Astrocyte of the cerebellum (primary cell): ENCODE results near the gene NLGN1.
"Not testable (repeated sequence)": the region's sequence is repeated elsewhere in the genome, so short reads cannot be mapped to it uniquely, and the experiment has no call there.

Experiments used
- DNase-seq: peaks from one replicate; pipeline ENCODE4 v3.0.0-alpha.2; 2011; ENCODE audit warnings: low read depth
- H3K4me3 ChIP-seq: 2 replicates; pipeline ENCODE4 v1.5.1; 2011; ENCODE audit warnings: mild to moderate bottlenecking, low read depth, low read length, moderate library complexity
- in situ Hi-C: cut with HindIII; loops from 2 replicates; pipeline ENCODE4 v1.10.0; 2017; ENCODE audit warnings: low sequenced_read_pairs
- TF ChIP-seq, protein P1 (sequence below): IDR thresholded peaks from 2 replicates; pipeline ENCODE4 v1.5.1; 2012; ENCODE audit warnings: low read length, low read depth, moderate library complexity, mild to moderate bottlenecking; ENCODE audit errors: missing control alignments

NLGN1 gene

DNA sequence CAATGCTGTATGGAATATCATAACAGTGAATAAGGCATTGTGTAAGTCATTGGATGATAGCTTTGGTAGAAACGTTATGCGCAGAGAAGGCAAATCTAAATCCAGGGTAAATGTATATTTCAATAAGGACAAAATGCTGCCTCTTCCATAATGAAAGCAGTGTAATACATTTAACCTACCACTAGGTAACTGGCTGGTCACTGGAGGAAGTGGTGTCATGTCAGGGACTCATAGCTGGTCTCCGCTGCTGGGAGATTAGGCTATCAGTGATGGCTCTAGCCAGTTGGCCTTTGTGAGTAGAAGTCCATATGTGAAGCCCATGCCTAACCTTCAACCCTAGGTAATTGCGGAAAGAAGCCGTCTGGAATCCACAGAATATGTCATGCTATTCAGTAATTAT, 140.9 kb downstream of the NLGN1 start:
- TF ChIP-seq, protein P1, sequence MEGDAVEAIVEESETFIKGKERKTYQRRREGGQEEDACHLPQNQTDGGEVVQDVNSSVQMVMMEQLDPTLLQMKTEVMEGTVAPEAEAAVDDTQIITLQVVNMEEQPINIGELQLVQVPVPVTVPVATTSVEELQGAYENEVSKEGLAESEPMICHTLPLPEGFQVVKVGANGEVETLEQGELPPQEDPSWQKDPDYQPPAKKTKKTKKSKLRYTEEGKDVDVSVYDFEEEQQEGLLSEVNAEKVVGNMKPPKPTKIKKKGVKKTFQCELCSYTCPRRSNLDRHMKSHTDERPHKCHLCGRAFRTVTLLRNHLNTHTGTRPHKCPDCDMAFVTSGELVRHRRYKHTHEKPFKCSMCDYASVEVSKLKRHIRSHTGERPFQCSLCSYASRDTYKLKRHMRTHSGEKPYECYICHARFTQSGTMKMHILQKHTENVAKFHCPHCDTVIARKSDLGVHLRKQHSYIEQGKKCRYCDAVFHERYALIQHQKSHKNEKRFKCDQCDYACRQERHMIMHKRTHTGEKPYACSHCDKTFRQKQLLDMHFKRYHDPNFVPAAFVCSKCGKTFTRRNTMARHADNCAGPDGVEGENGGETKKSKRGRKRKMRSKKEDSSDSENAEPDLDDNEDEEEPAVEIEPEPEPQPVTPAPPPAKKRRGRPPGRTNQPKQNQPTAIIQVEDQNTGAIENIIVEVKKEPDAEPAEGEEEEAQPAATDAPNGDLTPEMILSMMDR = no peak
- H3K4me3 ChIP-seq = no peak overlapping the region
- in situ Hi-C loops = no loop called here
- DNase-seq = no peak

GRCh38 chr3:173545590-173545989, 148.0 kb downstream of the NLGN1 start:
- DNase-seq, in situ Hi-C loops: not testable (repeated sequence)

GRCh38 chr3:173547070-173547469, 149.5 kb downstream of the NLGN1 start:
- TF ChIP-seq, protein P1 = no peak
- in situ Hi-C loops = no loop called here
- no peak overlapping the region for H3K4me3 ChIP-seq

More at GRCh38 chr3:173545590-173545989, 148.0 kb downstream of the NLGN1 start:
- H3K4me3 ChIP-seq = not testable (repeated sequence)

GRCh38 chr3:173548261-173548660, 150.7 kb downstream of the NLGN1 start:
- TF ChIP-seq, protein P1 = no peak
- DNase-seq = no peak
- in situ Hi-C loops = no loop called here
- no peak overlapping the region for H3K4me3 ChIP-seq

More at GRCh38 chr3:173547070-173547469, 149.5 kb downstream of the NLGN1 start:
- DNase-seq = no peak

GRCh38 chr3:173552526-173552925, 155.0 kb downstream of the NLGN1 start:
- DNase-seq = no peak
- H3K4me3 ChIP-seq = no peak overlapping the region
- TF ChIP-seq, protein P1 = no peak
- in situ Hi-C loops = no loop called here

DNA sequence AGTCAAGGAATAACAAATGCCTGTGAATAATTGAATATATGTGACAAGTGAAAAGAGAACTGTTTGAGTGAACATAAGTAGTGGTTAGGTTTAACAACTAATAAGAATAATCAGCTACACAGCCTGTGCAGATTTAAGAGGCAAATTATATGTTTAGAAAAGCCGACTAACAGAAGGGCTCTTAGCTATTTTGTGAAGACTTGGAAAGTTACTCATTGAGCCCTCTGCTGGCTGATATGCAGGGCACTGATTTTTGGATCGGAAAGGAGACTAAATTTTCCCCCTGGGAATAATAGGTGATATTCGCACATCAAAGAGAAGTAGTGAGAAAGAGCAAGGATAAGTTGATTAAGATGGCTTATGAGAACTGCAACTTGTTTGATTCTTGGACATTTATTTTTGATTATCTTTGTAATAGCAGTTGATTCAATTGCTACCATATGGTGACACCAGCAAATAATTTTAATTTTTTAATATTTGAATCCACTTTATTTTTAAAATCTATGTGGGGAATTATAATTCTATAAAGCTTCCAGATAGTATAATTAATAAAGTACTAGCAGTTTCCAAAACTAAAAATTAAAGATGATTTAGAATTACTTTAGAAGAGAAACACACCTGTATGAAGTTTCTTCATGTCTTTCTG, 156.2 kb downstream of the NLGN1 start:
- DNase-seq = peak; percentile 38
- TF ChIP-seq, protein P1 = peak; percentile 80
- H3K4me3 ChIP-seq = no peak overlapping the region
- in situ Hi-C loops = no loop called here

GRCh38 chr3:173556546-173556945, 159.0 kb downstream of the NLGN1 start:
- no peak overlapping the region for H3K4me3 ChIP-seq
- in situ Hi-C loops = no loop called here

More at GRCh38 chr3:173556546-173556945, 159.0 kb downstream of the NLGN1 start:
- TF ChIP-seq, protein P1 = no peak
- no peak for DNase-seq
